Non-pigmented ciliary epithelial cell (primary cell): Measurements from ENCODE around the gene ALOX12.

Experiments used
- DNase-seq: peaks from one replicate; pipeline ENCODE4 v3.0.0-alpha.2; 2010; ENCODE audit warnings: low read depth

The ALOX12 gene

GRCh38 chr17:7022781-7023571 is 27.1 kb downstream of the ALOX12 start, which contains the start of gene BCL6B:
Gene BCL6B, plus strand, starts transcription at chr17:7023050. Its CDS starts 622 bp downstream, at chr17:7023672.
- DNase-seq = no peak

- DNase-seq = no peak
Observed at GRCh38 chr17:7023576-7024401, 27.9 kb downstream of the ALOX12 start.

- DNase-seq = no peak
Observed at GRCh38 chr17:7024402-7024785, 28.5 kb downstream of the ALOX12 start.

GRCh38 chr17:7025245-7025644 is 29.4 kb downstream of the ALOX12 start:
- no peak for DNase-seq

GRCh38 chr17:7026471-7027115 is 30.7 kb downstream of the ALOX12 start:
- DNase-seq = no peak

- DNase-seq = no peak
Observed at GRCh38 chr17:7027335-7027734, 31.5 kb downstream of the ALOX12 start.

GRCh38 chr17:7029096-7029495 is 33.2 kb downstream of the ALOX12 start:
- no peak for DNase-seq

GRCh38 chr17:7029659-7030058 is 33.8 kb downstream of the ALOX12 start:
- DNase-seq = no peak

- DNase-seq = no peak
Observed at GRCh38 chr17:7034955-7035590, 39.2 kb downstream of the ALOX12 start.

- no peak for DNase-seq
Observed at GRCh38 chr17:7035591-7036368, 39.9 kb downstream of the ALOX12 start, which contains the start of gene SLC16A13. Gene SLC16A13, plus strand, starts transcription at chr17:7036015. Its CDS starts 368 bp downstream, at chr17:7036383.

GRCh38 chr17:7038025-7038862 is 42.4 kb downstream of the ALOX12 start:
- DNase-seq = no peak

- no peak for DNase-seq
Observed at GRCh38 chr17:7039832-7040231, 44.0 kb downstream of the ALOX12 start.

GRCh38 chr17:7041607-7042500 is 46.0 kb downstream of the ALOX12 start:
- no peak for DNase-seq

GRCh38 chr17:7042501-7043181 is 46.8 kb downstream of the ALOX12 start:
- DNase-seq = no peak

GRCh38 chr17:7043182-7043496 is 47.3 kb downstream of the ALOX12 start:
- DNase-seq = no peak

- no peak for DNase-seq
Observed at GRCh38 chr17:7043497-7044198, 47.8 kb downstream of the ALOX12 start, which contains the start of gene SLC16A11. Gene SLC16A11, minus strand, starts transcription at chr17:7044092. Its CDS starts 579 bp downstream, at chr17:7043513.

GRCh38 chr17:7045492-7046126 is 49.8 kb downstream of the ALOX12 start:
- no peak for DNase-seq
